NCI-H345 treated with DMSO at 0.1 percent for 48 hours (cell line): ENCODE data around the gene MRPS18A.
"Not testable (repeated sequence)": the region's sequence is repeated elsewhere in the genome, so short reads cannot be mapped to it uniquely, and the experiment has no call there.

Experiments used
- DNase-seq: peaks from one replicate; lab custom pipeline; 2025; ENCODE audit not compliant: unreplicated experiment; lab: John Stamatoyannopoulos, UW

MRPS18A gene

DNA sequence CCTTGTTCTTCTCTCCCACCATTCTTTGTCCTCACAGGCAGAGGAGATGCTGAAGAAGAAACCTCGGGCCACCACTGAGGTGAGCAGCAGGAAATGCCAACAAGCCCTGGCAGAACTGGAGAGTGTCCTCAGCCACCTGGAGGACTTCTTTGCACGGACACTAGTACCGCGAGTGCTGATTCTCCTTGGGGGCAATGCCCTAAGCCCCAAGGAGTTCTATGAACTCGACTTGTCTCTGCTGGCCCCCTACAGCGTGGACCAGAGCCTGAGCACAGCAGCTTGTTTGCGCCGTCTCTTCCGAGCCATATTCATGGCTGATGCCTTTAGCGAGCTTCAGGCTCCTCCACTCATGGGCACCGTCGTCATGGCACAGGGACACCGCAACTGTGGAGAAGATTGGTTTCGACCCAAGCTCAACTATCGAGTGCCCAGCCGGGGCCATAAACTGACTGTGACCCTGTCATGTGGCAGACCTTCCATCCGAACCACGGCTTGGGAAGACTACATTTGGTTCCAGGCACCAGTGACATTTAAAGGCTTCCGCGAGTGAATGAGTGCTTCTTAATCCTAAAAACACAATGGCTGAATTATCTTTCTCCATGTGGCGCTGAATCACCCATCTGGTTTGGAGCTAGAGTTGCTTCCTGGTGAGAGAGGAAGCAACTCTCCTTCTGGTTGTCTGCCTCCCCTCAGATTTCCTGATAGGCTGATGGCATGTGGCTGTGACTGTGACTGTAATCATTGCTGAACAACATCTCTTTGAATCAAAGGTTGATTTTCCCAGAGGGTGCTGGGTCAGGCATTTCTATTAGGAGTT is 47.4 kb downstream of the MRPS18A start:
- no peak for DNase-seq

DNA sequence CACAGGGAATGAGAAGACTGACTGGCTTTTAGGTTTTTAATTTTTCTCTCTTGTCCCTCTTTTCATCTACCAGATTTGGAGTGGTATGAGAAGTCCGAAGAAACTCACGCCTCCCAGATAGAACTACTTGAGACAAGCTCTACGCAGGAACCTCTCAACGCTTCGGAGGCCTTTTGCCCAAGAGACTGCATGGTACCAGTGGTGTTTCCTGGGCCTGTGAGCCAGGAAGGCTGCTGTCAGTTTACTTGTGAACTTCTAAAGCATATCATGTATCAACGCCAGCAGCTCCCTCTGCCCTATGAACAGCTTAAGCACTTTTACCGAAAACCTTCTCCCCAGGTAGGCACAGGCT is 51.3 kb downstream of the MRPS18A start:
- DNase-seq = no peak

DNA sequence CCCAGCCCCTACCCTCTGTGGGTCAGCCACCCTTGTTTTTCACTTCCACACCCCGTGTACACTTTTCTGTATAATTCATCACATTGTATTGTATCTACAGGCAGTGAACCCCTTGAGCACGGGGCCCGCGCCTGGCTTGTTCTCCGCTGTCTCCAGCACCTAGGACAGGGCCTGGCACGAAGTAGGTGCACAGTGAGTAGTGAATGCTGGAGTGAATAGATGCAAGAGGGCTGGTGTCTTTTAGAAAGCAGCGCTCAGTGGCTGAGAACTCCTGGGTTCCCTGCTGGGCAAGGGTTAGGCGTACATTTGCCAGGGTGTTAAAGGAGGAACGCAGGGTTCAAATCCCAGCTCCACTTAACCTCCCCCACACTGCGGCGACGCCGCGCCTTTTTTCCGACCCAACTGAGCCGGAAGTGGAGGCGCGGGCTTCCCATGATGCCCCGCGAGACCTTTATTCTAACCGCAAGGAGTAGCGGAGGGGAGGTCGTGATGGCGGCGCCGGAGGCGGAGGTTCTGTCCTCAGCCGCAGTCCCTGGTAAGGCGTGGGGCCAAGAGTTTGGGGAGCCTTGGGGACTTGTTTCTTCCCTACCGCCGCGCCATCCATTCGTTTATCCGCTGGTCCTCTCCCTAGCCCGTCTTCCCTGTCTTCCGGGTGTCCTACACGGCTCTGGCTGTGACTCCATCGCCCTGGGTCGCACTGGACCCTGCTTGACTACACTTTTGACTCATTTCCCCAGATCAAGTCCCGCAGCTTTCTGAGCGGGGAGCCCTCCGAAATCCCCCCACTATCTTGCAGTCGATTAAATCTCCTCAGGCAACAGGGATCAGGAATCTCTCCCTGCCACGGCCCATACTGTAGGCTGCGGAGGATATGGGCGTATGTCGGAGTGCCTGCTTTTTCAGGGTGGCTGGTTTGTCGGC is 51.9 kb downstream of the MRPS18A start, which contains the start of gene MAD2L1BP:
Gene MAD2L1BP, plus strand, starts transcription at position 454 of the 921 bp plus-strand sequence. Its CDS starts 36 bp downstream, at position 490.
- DNase-seq = peak; percentile 63

DNA sequence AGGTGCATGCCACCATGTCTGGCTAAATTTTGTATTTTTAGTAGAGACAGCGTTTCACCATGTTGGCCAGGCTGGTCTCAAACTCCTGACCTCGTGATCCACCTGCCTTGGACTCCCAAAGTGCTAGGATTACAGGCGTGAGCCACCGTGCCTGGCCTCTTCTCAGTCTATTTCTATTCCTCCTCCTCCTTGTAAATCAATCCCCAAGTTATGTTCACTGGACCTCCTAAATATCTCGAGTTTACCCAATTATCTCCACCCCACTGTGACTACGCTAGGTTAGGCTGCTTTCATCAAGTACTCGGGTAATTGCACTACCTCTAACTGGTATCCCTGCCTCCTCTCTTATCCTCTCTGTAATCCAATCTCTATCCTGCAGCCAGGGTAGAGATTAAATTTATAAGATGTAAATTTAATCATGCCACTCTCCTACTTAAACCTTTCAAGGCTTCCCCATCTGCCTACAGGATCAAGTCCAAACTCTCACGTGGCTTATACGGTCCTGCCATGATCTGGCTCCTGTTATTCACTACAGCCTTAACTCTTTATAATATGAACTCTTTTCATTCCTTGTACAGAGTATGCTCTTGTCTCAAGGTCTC is 52.8 kb downstream of the MRPS18A start:
- DNase-seq = no peak

DNA sequence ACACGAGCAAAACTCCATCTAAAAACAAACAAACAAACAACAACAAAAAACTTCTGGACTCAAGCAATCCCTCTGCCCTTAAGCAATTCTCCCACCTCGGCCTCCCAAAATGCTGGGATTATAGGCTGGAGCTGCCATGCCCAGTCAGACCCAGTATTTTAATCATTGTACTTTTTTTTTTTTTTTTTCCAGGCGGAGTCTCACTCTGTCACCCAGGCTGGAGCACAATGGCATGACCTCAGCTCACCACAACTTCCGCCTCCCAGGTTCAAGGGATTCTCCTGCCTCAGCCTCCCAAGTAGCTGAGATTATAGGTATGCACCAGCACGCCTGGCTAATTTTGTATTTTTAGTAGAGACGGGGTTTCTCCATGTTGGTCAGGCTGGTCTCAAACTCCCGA is 54.6 kb downstream of the MRPS18A start:
- DNase-seq = not testable (repeated sequence)

DNA sequence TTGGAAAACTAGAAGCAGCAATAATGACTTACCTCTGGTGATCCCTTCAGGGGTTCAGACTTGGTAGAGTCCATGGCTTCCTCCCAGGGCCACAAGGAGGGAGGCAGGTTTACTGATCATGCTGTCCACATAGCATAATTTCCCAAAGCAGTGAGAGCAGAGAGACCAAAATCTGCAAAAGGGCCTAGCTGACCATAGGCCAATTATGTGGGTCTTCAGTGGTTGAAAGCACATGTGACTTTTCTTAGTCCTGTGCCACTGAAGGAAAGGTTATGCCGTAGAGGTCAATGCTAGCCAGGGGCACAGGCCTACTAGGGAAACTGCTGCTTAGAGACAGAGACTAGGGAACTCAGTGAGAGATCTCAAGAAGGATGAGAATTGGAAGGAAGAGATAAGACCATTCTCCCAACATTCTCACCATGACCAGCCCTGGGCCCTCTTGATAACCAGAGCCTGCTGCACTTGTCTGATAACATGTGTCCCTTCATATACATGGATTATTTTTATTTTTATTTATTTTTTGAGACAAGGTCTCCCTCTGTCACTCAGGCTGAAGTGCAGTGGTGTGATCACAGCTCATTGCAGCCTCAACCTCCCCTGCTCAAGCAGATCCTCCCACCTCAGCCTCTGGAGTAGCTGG is 56.5 kb downstream of the MRPS18A start:
- no peak for DNase-seq

DNA sequence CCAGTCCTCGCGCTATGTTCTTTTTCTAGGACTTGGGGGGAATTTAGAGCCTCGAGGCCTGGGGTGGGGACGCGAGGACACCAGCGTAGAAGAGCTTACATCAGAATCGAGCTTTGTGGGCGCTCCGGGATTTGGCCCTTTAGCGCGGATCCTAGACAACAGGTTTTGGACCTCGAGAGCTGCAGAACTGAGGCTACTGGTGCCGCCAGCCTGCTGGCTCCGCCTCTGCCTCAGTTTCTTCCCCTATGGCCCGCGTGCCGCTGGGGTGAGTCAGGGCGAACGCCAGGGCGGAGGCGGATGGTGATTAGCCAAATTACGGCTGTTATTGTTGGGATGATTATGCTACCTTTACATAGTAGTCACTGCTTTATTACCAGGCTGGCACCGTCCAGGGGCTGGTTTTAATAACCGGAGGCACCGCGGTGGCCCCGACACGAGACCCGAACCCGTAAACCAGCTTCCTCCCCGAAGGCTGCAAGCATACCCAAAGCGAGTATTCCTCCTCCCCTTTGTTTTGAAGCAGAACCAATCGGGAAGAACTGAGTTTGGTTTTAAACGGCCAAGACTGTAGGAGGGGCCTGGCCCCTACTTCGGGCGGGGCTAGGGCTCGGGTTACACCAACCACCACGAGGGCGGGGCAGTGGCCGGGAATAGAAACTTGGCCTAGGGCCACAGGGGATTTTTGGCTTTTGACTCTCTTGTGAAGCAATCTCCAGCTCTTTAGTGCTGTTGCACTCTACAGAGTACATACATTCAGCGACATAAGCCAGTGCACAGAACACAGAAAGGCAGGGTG is 57.9 kb downstream of the MRPS18A start:
- DNase-seq = peak; percentile 94

DNA sequence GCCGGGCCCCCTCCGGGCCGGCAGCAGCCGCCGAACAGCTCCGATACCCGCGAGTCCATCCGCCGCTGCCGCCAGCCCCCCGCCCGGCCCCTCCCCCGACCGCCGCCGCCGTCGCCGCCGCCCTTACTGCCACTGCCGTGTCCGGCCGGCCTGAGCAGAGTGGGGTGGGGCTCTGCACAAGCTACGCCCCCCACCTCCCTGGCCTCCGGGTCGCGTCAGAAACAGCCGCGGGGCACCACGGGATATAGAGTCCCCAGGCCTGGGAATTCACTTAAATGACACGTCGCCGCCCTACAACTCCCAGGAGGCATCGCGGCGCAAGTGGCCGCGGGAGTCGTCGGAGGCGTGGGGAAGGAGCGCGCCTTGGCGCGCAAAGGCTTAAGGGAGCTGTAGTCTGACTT is 58.5 kb downstream of the MRPS18A start, which contains the start of gene GTPBP2:
Gene GTPBP2, minus strand, starts transcription at position 161 of the 401 bp plus-strand sequence. Its CDS starts 102 bp downstream, at position 59.
- peak; percentile 97 for DNase-seq

DNA sequence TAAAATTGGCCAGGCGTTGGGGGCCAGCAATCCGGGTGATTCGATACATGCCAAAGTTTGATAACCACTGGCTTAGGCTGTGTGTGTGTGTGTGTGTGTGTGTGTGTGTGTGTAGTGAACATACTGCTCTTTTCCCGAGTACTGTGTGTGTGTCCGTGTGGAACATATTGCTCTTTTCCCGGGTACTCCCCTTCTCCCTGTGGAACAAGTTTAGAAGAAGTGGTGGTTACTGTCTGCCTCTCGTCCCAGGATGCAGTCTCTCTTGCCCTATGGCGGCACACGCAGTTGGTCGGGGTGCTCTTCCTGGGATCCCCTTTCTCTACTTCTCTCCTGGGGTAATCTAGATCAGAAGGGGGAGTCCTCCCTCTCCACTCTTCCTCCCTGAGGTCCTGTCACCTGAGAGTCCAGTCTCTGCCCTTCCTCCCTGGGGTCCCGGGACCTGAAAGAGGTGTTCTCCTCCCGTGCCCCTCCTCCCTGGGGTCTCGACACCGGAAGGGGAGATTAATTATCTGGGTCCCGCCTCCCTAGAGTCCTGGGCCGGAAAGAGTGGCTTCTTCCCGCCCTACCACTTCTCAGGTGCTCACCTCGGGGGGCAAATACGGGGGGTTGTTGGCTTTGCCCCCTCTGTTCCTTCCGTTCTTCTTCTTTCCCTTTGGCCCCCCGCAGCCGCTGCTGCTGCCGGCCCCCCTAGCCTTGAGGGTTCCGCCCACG is 59.0 kb downstream of the MRPS18A start:
- peak; percentile 42 for DNase-seq

DNA sequence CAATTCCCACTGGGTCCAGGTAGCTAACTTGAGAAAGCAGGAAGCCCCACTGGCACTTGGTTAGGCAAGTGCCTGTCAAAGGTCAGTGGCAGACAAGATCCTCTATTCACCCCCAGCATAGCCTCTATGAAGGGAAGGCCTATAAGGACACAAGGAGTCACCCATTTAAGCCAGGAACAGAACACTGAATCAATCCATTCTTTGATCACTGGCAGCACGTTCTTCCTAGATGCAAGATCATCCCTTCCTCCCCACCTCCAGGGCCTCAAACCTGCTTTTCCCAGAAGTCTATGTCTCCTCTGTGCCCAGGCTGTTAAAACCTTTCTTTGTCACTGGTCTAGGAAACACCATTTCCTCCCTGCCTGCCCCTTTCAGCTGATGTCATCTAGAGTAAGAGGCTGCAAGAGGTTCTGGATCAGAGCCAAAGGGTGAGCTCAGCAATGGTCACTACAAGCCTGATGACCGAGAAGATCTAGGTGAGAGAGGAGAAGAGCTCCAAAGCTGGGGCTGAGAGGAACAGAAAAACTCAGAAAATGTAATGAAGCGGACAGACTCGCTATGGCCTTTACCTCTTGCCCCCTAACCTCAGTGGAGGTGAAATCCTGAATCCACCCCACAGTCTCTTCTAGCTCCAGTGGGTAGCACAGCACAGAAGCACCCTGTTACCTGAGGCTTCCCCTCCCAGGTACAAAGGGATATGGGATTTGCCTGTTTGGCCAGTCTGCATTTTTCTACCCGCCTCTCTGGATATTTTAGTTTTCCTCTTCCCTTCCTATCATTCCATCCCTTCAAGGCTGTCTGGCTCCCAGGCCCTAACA is 60.4 kb downstream of the MRPS18A start:
- DNase-seq = no peak

DNA sequence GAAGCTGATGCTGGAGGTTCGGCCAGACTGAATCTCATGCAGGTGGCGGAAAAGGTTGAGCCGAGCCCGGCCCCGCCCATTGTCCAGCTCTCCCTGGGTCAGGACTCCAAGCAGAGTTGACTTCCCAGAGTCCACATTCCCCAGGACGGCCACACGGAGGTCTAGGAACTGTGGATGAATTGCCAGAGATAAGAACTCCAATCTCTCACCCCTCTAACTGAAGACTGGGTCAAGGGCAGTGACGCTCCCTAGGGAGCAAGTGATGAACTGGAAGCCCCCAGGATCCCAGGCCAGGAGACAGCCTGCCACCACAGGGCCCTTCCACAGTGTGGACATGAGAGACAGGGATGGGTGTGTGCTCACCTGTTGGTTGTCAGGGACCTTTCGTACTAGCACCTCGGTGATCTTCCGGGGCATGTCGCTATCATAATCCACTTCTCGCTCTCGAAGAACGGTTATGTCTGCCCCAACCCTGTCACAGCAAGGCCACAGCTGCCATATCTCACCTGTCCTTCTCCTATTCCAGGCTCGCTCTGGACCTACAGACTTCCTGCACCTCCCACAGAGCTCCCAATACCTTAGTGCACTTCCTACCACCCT is 62.1 kb downstream of the MRPS18A start:
- no peak for DNase-seq

DNA sequence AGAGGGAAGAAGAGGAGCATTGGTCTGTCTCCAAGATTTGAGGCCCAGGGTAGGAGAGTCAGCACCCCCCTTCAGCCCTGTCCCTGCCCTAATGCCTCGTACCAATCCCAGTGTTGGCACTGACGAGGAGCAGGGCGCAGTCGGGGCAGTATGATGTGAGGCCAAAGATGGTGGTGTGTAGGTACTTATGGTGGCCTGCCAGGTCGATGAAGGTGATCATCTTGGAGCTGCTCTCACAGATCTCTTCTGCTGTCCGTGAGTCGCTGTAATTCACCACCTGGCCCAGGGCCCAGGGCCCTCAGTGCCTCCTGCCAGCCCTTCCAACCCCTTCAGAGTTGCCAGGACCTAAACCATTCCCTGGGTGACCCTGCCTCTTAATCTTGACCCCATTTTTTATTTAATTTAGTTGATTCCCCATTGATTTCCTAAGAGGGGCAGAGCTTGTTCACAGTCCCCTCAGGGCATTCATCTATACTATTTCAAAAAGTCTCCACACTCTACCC is 62.8 kb downstream of the MRPS18A start:
- DNase-seq = no peak

DNA sequence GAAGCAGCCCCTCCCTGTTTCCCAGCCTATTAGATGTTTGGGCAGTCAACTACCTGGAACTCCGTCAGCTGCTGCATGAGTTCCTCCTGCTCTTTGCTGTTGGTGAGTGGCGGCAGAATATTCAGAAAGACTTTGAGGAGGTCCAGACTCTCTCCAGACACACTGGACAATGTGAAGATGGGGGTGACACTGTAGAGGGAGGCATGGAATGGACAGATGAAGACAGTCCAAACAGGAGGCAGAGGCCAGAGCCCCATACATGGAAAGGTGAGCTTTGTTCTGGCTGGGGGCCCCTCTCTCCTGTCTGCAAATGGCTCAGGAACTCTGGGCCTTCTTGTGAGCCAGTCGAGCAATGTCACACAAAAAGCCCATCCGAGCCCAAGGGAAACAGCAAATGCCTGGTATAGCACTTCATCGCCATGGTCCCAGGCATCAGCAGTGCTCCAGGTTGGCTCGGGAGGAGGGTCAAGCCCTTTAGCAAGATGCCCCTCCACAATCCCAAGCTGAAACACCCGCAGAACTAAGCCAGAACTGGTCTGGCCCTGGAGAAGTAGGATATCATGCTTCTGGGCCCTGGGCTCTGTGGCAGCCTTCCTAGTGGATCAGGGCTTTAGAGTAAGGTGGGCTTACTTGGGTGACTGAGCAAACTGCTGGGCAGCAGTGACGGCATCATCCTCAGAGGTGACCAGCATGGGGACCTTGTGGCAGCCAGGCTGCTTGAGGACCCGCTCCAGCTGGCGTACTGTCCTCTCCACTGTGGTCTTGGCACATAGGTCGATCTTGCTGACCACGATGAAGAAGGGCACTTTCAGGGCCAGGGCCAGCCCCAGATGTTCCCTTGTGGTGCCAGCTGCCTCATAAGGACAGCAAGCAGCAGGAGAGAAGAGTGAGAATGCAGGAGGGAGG is 63.5 kb downstream of the MRPS18A start:
- DNase-seq = no peak

DNA sequence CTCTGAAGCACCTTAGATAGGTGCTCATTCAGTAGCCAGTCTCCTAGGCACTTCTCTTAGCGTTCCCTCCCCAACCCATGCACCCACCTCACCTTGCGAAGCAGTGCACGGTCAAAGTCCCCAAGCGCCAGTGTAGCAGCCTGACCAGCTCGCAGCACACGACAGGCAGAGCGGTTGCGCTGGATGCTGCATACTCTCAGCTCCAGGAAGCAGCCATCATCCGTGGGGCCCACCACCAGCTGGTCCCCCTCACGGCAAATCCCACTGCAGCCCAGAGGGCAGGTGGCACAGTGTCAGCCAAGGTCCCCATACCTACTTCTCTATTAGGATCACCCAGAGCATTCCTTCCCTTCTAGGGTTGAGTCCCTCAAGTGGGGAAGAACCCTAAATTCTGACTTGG is 65.0 kb downstream of the MRPS18A start:
- DNase-seq = no peak

DNA sequence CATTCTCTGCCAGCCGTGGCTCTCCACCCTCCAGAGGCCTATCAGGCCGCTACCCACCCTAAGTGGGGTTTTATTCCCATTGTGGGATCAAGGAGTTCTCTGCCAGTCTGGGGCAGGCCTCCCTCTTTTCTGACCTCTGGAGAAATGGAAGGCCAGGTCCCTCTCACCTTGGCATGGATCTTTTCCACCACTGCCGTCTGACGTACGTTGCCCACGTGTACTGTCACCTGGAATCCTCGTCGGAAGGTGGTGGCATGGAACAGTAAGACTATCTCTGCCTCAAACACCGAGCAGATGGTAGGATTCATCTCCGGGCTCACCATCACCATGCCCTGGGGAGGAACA is 65.8 kb downstream of the MRPS18A start:
- DNase-seq = no peak
